Kidney epithelial cell (primary cell): ENCODE measurements around the gene OR4D6. TPM values are rescaled to one million over a fixed set of nuclear protein-coding genes. Genes with fewer than 3 reads are reported as not detected.
A peak's percentile ranks its signal among the peaks of the same experiment; 100 is the strongest.

ENCODE experiments used
- DNase-seq: peaks from one replicate; pipeline ENCODE4 v3.0.0-alpha.2; 2010; ENCODE audit warnings: low read depth
- H3K27me3 ChIP-seq: 2 replicates; pipeline ENCODE4 v1.6.0; 2011; ENCODE audit warnings: low read length; ENCODE audit not compliant: control insufficient read depth, insufficient read depth
- H3K36me3 ChIP-seq: 2 replicates; pipeline ENCODE4 v1.5.1; 2011; ENCODE audit warnings: low read length; ENCODE audit not compliant: control insufficient read depth, insufficient read depth
- H3K4me3 ChIP-seq: 2 replicates; pipeline ENCODE4 v1.5.1; 2011; ENCODE audit warnings: low read depth, mild to moderate bottlenecking, control low read depth, low read length
- CTCF ChIP-seq: IDR thresholded peaks from 2 replicates; pipeline ENCODE4 v1.5.1; 2011; ENCODE audit warnings: mild to moderate bottlenecking, moderate library complexity, low read length, control low read depth, inconsistent platforms; ENCODE audit not compliant: insufficient read depth, poor library complexity, severe bottlenecking
- total RNA-seq: library from RNA; depleted of rRNA; stranded (reverse); fragments of >200 nt; gene quantifications from 2 replicates; pipeline ENCODE4 v1.2.3, GENCODE V29; 2015

OR4D6 gene
- total RNA-seq, 1 donor from 2014 or later: not detected

- H3K4me3 ChIP-seq: no peak overlapping the region
- H3K36me3 ChIP-seq: no peaks in the 10 kb centered on the region
- no peak for DNase-seq
- TF ChIP-seq CTCF: no peak
- no peaks in the 10 kb centered on the region for H3K27me3 ChIP-seq
Measured at GRCh38 chr11:59423835-59424234, 32.9 kb upstream of the OR4D6 start.

- no peak overlapping the region for H3K4me3 ChIP-seq
- H3K27me3 ChIP-seq: no peaks in the 10 kb centered on the region
- no peak for DNase-seq
- no peak for TF ChIP-seq CTCF
- no peaks in the 10 kb centered on the region for H3K36me3 ChIP-seq
Measured at GRCh38 chr11:59425131-59425530, 31.6 kb upstream of the OR4D6 start.

GRCh38 chr11:59426361-59427067, 30.2 kb upstream of the OR4D6 start, which contains the start of gene OR5A2:
OR5A2 (minus strand) TSS chr11:59426413; CDS start chr11:59422953, 3,460 bp downstream.
- DNase-seq: no peak
- no peak for TF ChIP-seq CTCF
- Histone ChIP-seq H3K36me3 (no peaks in the 10 kb centered on the region), H3K27me3 (no peaks in the 10 kb centered on the region), H3K4me3 (no peak within 1 kb of the TSS)

- DNase-seq: no peak
- no peaks in the 10 kb centered on the region for H3K36me3 ChIP-seq
- no peak for TF ChIP-seq CTCF
- H3K4me3 ChIP-seq: no peak overlapping the region
- H3K27me3 ChIP-seq: no peaks in the 10 kb centered on the region
Measured at GRCh38 chr11:59427068-59427382, 29.7 kb upstream of the OR4D6 start.

- peak; percentile 69 for TF ChIP-seq CTCF
- no peaks in the 10 kb centered on the region for H3K27me3 ChIP-seq
- no peak overlapping the region for H3K4me3 ChIP-seq
- peak; percentile 2 for DNase-seq
- H3K36me3 ChIP-seq: no peaks in the 10 kb centered on the region
Measured at GRCh38 chr11:59429924-59430516, 26.7 kb upstream of the OR4D6 start.

- no peaks in the 10 kb centered on the region for H3K27me3 ChIP-seq
- no peak for TF ChIP-seq CTCF
- H3K4me3 ChIP-seq: no peak within 1 kb of the TSS
- no peak for DNase-seq
- no peaks in the 10 kb centered on the region for H3K36me3 ChIP-seq
Measured at GRCh38 chr11:59436169-59436568, 20.6 kb upstream of the OR4D6 start, which contains the start of gene OR5A1. OR5A1 (plus strand) TSS chr11:59436469; CDS start chr11:59443169, 6,700 bp downstream.
